Thymus (tissue), 11 donors: ENCODE measurements around the gene MACROH2A1. TPM values are rescaled to one million over a fixed set of nuclear protein-coding genes. Genes with fewer than 3 reads are reported as not detected.

ENCODE experiments used
- DNase-seq, 9 donors: peaks; one replicate each; pipeline ENCODE4 v3.0.0-alpha.2; 2013; ENCODE audit warnings: low spot score in 9 of 9, low read depth in 6 of 9, missing footprints in 1 of 9
- H3K27ac ChIP-seq, 2 donors: one replicate each; pipeline ENCODE4 v1.5.1; 2013; ENCODE audit warnings: control low read depth in 1 of 2, low read depth in 1 of 2, low read length in 1 of 2, mild to moderate bottlenecking in 1 of 2, moderate library complexity in 1 of 2
- H3K27me3 ChIP-seq, 2 donors: one replicate each; pipeline ENCODE4 v1.5.1; 2013; ENCODE audit warnings: low read length in 1 of 2; ENCODE audit not compliant: control insufficient read depth in 2 of 2, insufficient read depth in 1 of 2
- H3K36me3 ChIP-seq, 2 donors: one replicate each; pipeline ENCODE4 v1.5.1; 2013; ENCODE audit warnings: low read length in 1 of 2, mild to moderate bottlenecking in 1 of 2, moderate library complexity in 1 of 2; ENCODE audit not compliant: control insufficient read depth in 2 of 2, insufficient read depth in 2 of 2
- H3K4me1 ChIP-seq, 2 donors: one replicate each; pipeline ENCODE4 v1.5.1; 2013; ENCODE audit warnings: low read length in 2 of 2; ENCODE audit not compliant: control insufficient read depth in 2 of 2, insufficient read depth in 2 of 2
- H3K4me3 ChIP-seq, 2 donors: one replicate each; pipeline ENCODE4 v1.5.1; 2013; ENCODE audit warnings: low read length in 2 of 2, control low read depth in 1 of 2, mild to moderate bottlenecking in 1 of 2
- H3K9me3 ChIP-seq, 2 donors: one replicate each; pipeline ENCODE4 v1.5.1; 2013; ENCODE audit warnings: low read length in 1 of 2, mild to moderate bottlenecking in 1 of 2; ENCODE audit not compliant: control insufficient read depth in 2 of 2, insufficient read depth in 1 of 2
- WGBS: extraction: QIAGEN DNeasy Blood & Tissue Kit; methylation state at CpG from one replicate; pipeline ENCODE4 v1.1.7; 2013; 5-methylcytosine and 5-hydroxymethylcytosine counted together
- polyA plus RNA-seq: library from polyadenylated mRNA; stranded (reverse); fragments of 200-250 nt; gene quantifications from one replicate; pipeline ENCODE4 v1.2.3, GENCODE V29; 2013
- total RNA-seq: library from RNA; stranded (reverse); fragments of 120-200 nt; gene quantifications from one replicate; pipeline ENCODE4 v1.2.4, GENCODE V29; 2013
- donor health status: healthy.

MACROH2A1 gene
- total and polyA plus RNA-seq, 2 donors: 206 to 244 TPM

- no peak for DNase-seq
- no peaks in the 10 kb centered on the region for H3K9me3 ChIP-seq
- 97% methylated on average over 10 of the region's 10 CpGs for WGBS
- H3K4me1 ChIP-seq: no peaks in the 10 kb centered on the region
- no peaks in the 10 kb centered on the region for H3K27me3 ChIP-seq
- H3K4me3 ChIP-seq: no peak overlapping the region
- H3K36me3 ChIP-seq: peaks cover 66 to 76% of the 10 kb centered on the region in 2 donors
- H3K27ac ChIP-seq: no peak overlapping the region
These were observed 65.1 kb downstream of the MACROH2A1 start for GRCh38 chr5:135333732-135334515.

GRCh38 chr5:135332519-135333150 is 66.4 kb downstream of the MACROH2A1 start:
- WGBS: 79% methylated on average over 5 of the region's 5 CpGs
- Histone ChIP-seq H3K27ac (no peak overlapping the region), H3K9me3 (no peaks in the 10 kb centered on the region), H3K36me3 (peaks cover 53 to 63% of the 10 kb centered on the region in 2 donors), H3K4me3 (no peak overlapping the region), H3K27me3 (no peaks in the 10 kb centered on the region), H3K4me1 (no peaks in the 10 kb centered on the region)
- peak in 7 of 9 donors; percentile 16 to 72 (median 31) for DNase-seq

- H3K27me3 ChIP-seq: no peaks in the 10 kb centered on the region
- no peak overlapping the region for H3K27ac ChIP-seq
- DNase-seq: no peak
- peaks cover 43 to 53% of the 10 kb centered on the region in 2 donors for H3K36me3 ChIP-seq
- WGBS: 97% methylated on average over 3 of the region's 3 CpGs
- no peak overlapping the region for H3K4me3 ChIP-seq
- H3K9me3 ChIP-seq: no peaks in the 10 kb centered on the region
- H3K4me1 ChIP-seq: no peaks in the 10 kb centered on the region
These were observed 67.4 kb downstream of the MACROH2A1 start for GRCh38 chr5:135331612-135332011.

GRCh38 chr5:135330798-135331096 is 68.3 kb downstream of the MACROH2A1 start:
- peaks cover 34 to 45% of the 10 kb centered on the region in 2 donors for H3K36me3 ChIP-seq
- H3K27me3 ChIP-seq: no peaks in the 10 kb centered on the region
- H3K9me3 ChIP-seq: no peaks in the 10 kb centered on the region
- peaks cover 0 to under 1% of the 10 kb centered on the region in 2 donors for H3K4me1 ChIP-seq
- DNase-seq: no peak
- no peak overlapping the region for H3K4me3 ChIP-seq
- no peak overlapping the region for H3K27ac ChIP-seq
- WGBS: 97% methylated on average over 3 of the region's 3 CpGs

GRCh38 chr5:135329913-135330797 is 68.9 kb downstream of the MACROH2A1 start:
- DNase-seq: no peak
- Histone ChIP-seq H3K4me3 (no peak overlapping the region), H3K4me1 (peaks cover 0 to 6% of the 10 kb centered on the region in 2 donors), H3K27ac (no peak overlapping the region), H3K9me3 (no peaks in the 10 kb centered on the region), H3K36me3 (peaks cover 28 to 39% of the 10 kb centered on the region in 2 donors), H3K27me3 (no peaks in the 10 kb centered on the region)
- 96% methylated on average over 18 of the region's 18 CpGs for WGBS

GRCh38 chr5:135329066-135329912 is 69.7 kb downstream of the MACROH2A1 start:
- no peak overlapping the region for H3K4me3 ChIP-seq
- H3K27me3 ChIP-seq: no peaks in the 10 kb centered on the region
- peaks cover 20 to 31% of the 10 kb centered on the region in 2 donors for H3K36me3 ChIP-seq
- no peak overlapping the region for H3K27ac ChIP-seq
- 97% methylated on average over 16 of the region's 16 CpGs for WGBS
- H3K4me1 ChIP-seq: peaks cover 0 to 15% of the 10 kb centered on the region in 2 donors
- no peak for DNase-seq
- no peaks in the 10 kb centered on the region for H3K9me3 ChIP-seq

- DNase-seq: no peak
- H3K4me3 ChIP-seq: no peak overlapping the region
- 96% methylated on average over 5 of the region's 5 CpGs for WGBS
- H3K36me3 ChIP-seq: peaks cover 15 to 21% of the 10 kb centered on the region in 2 donors
- no peak overlapping the region for H3K27ac ChIP-seq
- peaks cover 0 to 15% of the 10 kb centered on the region in 2 donors for H3K4me1 ChIP-seq
- no peaks in the 10 kb centered on the region for H3K9me3 ChIP-seq
- H3K27me3 ChIP-seq: no peaks in the 10 kb centered on the region
These were observed 70.8 kb downstream of the MACROH2A1 start for GRCh38 chr5:135328128-135328687.

GRCh38 chr5:135327429-135328127 is 71.5 kb downstream of the MACROH2A1 start:
- Histone ChIP-seq H3K4me3 (no peak overlapping the region), H3K27ac (no peak overlapping the region), H3K4me1 (peaks cover 0 to 15% of the 10 kb centered on the region in 2 donors), H3K36me3 (peaks cover 15% of the 10 kb centered on the region in 2 donors), H3K9me3 (no peaks in the 10 kb centered on the region), H3K27me3 (no peaks in the 10 kb centered on the region)
- WGBS: 91% methylated on average over 12 of the region's 12 CpGs
- DNase-seq: no peak
